22Rv1 (cell line): ENCODE data around the gene FRK.

ENCODE experiments used
- H3K27ac ChIP-seq: fragments of 450-650 bp; 2 replicates; pipeline ENCODE4 v1.5.1; 2017
- CTCF ChIP-seq: fragments of 450-650 bp; IDR thresholded peaks from 2 replicates; pipeline ENCODE4 v1.5.1; 2017; ENCODE audit warnings: mild to moderate bottlenecking
- ZFX ChIP-seq: fragments of 450-650 bp; IDR thresholded peaks from 2 replicates; pipeline ENCODE4 v1.6.1; 2017; ENCODE audit warnings: antibody characterized with exemption, borderline replicate concordance

The FRK gene

GRCh38 chr6:116060572-116061283 lies at the start of gene FRK:
TSS of gene FRK (minus strand) at chr6:116060891. CDS start at chr6:116060311, 580 bp downstream.
- peak within 1 kb of the TSS; percentile 87 for H3K27ac ChIP-seq
- no peak for TF ChIP-seq ZFX
- peak; percentile 49 for TF ChIP-seq CTCF

- no peak for TF ChIP-seq ZFX
- TF ChIP-seq CTCF, result no peak
- no peak overlapping the region for H3K27ac ChIP-seq
Observed at GRCh38 chr6:116108836-116109235, 48.1 kb upstream of the FRK start.

GRCh38 chr6:116106146-116106545 lies 45.5 kb upstream of the FRK start:
- H3K27ac ChIP-seq, result no peak overlapping the region
- TF ChIP-seq ZFX, result no peak
- no peak for TF ChIP-seq CTCF

GRCh38 chr6:116105247-116105646 lies 44.6 kb upstream of the FRK start:
- no peak for TF ChIP-seq ZFX
- TF ChIP-seq CTCF, result no peak
- no peak overlapping the region for H3K27ac ChIP-seq

- no peak overlapping the region for H3K27ac ChIP-seq
- TF ChIP-seq ZFX, result no peak
- TF ChIP-seq CTCF, result no peak
Observed at GRCh38 chr6:116104636-116105035, 43.9 kb upstream of the FRK start.

- TF ChIP-seq ZFX (no peak), CTCF (no peak)
- H3K27ac ChIP-seq, result no peak overlapping the region
Observed at GRCh38 chr6:116102873-116103272, 42.2 kb upstream of the FRK start.

- no peak for TF ChIP-seq ZFX
- no peak for TF ChIP-seq CTCF
- H3K27ac ChIP-seq, result peak overlapping the region; percentile 93
Observed at GRCh38 chr6:116101790-116102189, 41.1 kb upstream of the FRK start.
